ENCODE data around the gene INSRR. TPM values are rescaled to one million over a fixed set of nuclear protein-coding genes. Genes with fewer than 3 reads are reported as not detected.

Gene INSRR
- not detected for total RNA-seq

DNA sequence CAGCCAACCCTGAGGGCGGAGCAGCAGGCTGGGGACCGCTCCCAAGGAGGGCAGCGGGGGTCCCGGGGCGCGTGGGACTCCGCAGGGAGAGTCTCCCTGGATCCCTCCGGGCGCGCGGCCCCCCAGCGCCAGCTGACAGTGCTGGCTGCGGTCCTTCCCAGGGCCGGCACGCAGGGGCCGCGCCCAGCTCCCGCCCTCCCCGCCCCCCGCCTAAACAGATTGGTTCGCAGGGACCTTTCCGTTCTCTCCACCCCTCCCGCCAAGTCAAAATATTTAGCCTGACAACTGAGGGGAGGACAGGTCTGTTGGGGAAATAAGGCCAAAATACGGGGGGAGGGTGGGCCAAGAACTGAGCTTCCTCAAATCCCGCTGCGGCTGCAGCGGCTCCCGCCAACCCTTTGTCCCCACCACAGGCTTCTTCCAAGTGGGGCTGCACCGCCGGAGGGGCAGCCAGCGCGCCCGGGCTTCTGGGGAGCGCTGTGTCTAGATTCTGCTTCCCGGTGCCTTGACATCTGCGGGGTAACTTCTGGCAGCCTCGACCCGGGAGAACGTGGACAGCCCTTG lies at the start of gene INSRR:
Gene INSRR (minus strand): TSS at position 159 of the 564 bp plus-strand sequence. CDS start 496 bp downstream, outside the sequence.
- no peak for DNase-seq (ENCODE audit: low spot score)
- ATAC-seq, result no peak

DNA sequence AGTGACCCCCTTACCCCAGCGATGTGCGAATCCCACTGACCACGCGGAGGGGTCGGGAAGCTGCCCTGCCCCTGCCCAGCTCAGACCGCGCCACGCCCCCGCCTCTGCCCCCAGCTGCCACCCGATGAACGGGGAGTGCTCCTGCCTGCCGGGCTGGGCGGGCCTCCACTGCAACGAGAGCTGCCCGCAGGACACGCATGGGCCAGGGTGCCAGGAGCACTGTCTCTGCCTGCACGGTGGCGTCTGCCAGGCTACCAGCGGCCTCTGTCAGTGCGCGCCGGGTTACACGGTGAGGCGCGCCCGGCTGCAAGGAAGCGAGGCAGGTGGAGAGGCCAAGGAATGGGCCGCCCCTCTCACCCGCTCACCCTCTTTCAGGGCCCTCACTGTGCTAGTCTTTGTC lies 49.6 kb upstream of the INSRR start:
- ATAC-seq (peak; percentile 7), DNase-seq (ENCODE audit: low spot score) (no peak)

DNA sequence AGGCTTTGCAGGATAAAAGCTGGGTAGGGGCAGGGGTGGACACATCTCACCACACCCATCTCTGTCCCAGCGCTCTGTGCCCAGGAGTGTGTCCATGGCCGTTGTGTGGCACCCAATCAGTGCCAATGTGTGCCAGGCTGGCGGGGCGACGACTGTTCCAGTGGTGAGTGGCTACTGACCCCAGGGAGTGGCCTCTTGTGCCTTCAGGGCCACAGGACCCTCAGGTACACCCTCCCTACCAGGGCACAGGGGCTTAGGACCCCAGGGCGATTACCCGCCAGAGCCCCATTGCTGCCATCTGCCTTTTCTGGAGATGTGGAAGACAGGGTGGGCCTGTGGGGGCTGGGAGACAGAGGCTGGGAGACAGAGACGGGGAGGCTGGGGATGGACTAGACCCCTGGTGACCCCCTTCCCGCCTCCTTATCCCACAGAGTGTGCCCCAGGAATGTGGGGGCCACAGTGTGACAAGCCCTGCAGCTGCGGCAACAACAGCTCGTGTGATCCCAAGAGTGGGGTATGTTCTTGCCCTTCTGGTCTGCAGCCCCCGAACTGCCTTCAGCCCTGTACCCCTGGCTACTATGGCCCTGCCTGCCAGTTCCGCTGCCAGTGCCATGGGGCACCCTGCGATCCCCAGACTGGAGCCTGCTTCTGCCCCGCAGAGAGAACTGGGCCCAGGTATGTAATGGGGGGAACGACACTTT lies 47.4 kb upstream of the INSRR start:
- DNase-seq (ENCODE audit: low spot score) (no peak), ATAC-seq (no peak)

DNA sequence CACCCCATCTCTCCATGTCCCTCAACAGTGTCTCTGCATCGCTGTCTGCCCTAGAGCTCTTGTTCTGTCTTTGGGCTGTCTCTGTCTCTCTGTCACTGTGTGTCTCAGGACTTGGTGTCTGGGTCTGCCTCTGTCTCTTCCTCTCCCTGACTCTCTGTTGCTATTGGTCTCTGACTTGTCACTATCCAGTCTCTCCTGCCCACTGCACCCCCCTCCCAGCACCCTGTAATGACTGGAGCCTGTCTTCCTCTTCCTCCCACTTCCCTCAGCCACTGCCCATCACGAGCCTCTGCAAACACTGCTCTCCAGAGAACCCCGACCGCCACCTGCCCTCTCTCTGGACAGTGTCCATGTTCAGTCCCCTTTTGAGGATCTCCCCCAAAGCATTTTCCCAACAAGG lies 46.7 kb upstream of the INSRR start:
- DNase-seq (ENCODE audit: low spot score), result no peak

DNA sequence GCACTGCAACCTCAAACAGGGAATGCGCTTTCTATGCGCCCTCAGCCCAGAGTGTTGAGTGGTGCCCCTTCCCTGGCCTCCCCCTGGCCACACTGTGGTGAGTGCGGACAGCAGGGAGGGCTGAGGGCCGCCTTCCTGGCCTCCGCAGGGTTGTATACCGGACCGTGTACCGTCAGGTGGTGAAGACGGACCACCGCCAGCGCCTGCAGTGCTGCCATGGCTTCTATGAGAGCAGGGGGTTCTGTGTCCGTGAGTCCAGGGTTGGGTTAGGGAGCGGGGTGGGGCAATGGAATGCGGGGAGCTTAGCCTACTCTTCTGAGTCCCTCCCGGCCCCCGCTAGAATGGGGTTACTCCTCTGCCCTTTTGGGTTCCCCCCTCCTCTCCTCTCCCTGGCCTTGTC lies 46.3 kb upstream of the INSRR start:
- DNase-seq (ENCODE audit: low spot score) (no peak), ATAC-seq (no peak)

More for the DNA sequence above, 46.7 kb upstream of the INSRR start:
- ATAC-seq, result no peak

DNA sequence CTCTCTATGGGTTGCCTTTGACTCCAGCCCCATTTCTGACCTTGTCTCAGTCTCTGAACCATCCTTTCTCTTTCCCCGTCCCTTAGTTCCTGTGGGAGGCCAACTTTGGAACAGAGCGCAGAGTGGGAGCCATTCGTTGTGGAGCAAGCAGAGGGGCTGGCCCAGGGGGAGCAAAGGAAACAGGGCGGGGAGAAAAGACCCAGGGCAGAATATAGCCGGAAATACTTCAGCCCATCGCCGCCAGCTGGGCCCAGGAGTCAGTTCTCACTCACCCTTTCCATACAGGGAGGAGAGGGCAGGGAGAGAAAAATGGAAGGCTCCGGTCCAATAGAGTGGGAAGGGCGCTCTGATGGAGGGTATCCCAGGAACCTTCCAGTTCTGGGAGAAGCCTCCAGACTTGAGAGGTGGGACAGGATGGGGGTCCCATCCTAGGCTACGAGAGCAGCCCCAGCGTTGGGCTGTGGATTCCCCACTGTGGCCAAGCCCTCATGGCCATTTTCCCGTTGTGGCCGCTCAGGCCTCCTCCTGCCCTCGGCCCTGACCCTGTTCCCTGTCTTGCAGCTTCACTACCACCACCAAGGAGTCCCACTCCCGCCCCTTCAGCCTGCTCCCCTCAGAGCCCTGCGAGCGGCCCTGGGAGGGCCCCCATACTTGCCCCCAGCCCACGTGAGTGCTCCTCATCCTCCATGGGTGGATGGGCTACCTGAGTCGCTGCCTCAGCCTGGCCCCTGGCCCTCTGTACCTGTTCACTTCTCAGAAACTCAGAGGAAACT lies 45.5 kb upstream of the INSRR start:
- DNase-seq (ENCODE audit: low spot score) (no peak), ATAC-seq (no peak)

DNA sequence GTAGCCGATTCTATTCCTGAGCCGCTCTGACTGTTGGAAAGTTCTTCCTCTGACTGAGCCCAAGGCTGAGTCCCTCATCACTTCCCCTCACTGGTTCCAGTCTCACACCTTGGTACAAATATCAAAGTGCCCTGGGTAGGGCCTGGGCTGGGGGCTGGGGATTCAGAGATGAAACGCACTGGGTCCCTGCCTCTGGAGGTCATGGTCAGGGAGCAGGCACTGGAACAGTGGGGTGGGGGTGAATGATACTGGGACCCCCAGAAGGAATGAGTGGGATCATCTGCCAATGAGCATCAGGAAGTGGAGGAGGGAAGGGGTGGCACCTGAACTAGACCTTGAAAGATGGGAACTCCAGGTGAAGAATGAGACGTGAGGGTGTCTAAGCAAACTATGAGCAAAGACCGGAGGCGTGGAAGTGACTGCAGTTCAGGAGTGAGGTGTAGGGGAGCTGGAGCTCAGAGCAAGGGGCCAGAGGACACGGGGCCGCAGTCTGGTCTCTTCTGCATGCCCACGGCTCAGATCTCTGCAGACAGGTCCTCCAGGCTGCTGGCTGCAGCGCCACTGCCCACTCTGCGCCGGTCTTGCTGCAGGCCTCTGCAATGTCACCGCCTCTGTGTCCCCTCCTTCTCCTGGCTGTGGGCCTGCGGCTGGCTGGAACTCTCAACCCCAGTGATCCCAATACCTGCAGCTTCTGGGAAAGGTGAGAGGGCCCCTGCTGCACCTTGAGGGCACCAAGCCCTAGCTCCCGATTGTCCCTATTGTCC lies 44.6 kb upstream of the INSRR start:
- ATAC-seq (no peak), DNase-seq (ENCODE audit: low spot score) (no peak)

DNA sequence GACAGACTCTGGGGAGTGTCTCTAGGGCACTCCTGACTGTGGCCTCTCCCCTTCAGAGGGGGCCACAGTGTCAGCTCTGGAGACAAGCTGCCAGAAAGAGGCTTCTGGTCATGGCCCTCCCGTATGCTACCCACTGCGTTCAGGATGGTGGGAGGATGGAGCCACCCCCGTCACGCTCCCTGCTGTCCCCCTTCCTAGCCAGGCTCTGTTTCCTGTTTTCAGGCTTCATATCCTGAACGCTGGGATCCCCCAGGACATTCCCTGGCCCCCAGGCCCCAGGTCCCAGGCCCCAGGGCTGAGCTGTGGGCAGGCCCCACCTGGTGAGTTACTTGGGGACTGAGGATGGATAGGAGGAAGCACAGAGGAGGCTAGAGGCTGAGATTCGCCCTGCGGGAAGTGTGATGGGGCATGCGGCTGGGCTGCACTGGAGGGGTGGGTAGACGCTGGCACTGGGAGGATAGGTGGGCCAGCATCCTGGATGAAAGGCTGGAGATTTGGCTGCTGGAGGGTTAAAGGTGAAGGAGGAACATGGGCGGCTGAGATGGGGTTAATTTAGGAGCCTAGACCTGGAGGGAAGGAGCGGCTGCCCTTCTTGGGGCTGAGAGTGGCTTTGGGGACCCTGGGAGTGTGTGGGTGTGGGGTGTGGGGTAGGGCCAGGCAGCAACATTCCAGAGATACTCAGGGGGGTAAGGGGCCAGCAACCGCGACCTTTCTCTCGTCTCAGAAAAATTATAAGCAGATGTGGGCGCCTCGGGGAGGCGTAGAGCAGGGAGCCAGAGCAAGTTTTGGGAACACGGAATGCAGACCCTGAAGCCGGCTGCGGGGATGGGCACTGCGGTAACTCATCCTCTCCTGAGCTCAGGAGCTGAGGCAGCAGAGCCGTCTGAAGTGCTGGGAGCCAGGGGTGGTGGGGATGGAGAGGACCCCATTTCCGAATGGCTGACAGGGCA lies 43.3 kb upstream of the INSRR start:
- ATAC-seq (no peak), DNase-seq (ENCODE audit: low spot score) (no peak)

DNA sequence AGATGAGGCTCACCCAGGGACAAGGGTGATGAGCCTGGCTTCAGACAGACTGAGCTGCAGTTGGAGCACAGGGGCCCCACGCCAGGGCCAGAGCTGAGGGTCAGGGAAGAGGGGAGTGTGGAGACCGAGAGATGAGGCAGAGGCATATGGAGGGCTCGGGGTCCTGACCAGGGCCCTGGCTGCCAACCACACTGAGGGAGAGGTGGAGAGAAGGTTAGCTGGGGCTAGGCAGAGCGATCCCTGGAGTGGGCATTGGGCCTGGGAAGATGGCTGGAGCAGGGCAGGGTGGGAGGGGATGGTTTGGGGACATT lies 42.6 kb upstream of the INSRR start:
- DNase-seq (ENCODE audit: low spot score) (no peak), ATAC-seq (no peak)

DNA sequence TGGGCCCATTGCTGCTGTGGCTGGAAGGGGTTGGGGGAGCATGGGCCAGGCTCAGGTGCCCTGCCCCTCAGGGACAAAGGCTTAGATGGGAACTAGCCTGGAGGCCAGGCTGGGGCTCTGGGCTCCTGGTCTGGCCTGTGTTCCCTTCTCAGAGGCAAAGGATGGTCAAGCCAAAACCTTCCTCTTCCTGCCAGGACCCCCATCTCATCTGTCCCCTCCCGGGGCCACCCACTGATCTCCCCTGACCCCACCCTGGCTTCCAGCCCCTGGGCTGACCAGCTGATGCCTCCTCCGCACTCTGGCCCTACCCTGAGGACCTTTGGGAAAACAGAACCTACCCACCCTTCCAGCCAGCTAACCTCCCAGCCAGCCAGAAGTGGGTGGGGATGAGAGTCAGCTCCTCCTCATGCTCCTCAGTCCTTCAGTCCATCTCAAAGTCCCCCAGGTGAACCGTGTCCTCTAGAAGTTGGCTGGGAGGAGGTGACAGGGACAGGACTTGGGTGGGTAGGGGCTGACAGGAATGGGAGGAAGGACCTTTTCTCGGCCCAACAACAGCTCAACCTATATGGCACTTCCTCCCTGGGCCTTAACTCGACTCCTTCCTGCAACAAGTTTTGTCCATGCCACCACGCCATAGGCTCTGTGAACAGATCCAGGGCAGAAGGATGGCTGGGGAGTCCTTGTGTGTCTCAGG lies 42.1 kb upstream of the INSRR start:
- ATAC-seq (no peak), DNase-seq (ENCODE audit: low spot score) (no peak)

DNA sequence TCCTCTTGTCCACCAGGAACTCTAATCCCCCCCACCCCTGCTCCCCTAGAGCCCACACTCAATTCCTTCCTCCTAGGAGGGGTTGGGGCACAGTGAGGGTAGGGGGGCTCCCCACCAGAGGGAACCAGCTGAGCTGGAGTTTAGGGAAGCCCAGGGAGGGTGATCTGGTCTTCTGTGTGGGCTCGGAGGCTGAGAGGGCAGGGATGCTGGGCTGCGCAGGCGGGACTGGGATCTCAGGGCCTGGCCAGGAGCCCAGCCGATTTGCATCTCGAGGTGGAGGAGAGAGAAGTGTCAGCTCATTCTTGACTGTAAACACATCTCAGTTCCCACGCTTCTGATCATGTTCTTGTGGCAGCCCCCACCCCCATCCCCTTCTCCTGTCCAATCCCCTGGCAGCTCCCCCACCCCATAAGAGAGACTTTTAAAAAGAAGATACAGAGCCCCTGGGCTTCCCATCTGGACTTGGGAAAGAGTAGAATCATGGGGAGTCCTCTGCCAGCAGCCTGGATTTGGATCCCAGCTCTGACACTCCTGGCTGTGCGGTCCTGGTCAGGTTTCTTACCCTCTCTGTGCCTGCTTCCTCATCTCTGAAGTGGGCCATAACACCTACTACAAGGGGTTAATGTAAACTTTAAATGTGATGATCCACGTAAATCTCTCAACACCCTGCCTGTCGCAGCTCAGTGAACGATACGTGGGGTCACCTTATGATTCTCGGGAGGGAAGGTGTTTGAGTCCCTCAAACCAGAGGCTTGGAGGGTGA lies 41.2 kb upstream of the INSRR start:
- DNase-seq (ENCODE audit: low spot score) (no peak), ATAC-seq (no peak)

DNA sequence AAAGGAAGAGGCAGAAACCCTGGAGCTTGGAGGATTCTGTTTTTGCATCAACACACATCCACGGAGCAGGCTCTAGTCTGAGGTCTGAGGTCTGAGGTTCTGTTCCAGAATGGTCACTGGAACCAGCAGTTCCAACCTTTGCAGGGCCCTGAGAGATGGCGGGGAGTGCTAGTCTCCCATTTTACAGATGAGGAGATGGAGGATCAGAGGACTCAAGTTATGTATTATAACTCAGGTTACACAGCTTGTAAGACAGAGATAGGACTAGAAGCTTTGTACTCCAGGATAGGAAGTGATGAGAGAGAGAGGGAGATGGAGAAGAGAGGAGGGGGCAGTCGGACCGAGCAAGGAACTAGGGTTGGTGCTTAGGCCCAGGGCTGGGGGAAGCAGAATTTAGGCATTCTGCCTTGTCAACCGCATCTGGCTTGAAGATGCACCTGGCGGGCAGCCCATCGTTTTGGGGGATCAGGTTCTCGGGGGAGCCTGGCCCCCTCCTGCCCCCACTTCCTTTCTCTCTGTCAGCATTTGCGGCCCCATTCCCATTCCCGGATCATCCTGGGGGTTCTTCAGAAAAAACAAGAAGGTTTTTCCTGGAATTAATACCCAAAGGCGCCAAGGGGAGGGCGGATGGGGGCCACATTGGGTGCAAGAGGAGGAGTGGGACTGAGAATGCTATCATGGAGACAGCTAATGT lies 40.2 kb upstream of the INSRR start:
- DNase-seq (ENCODE audit: low spot score), result no peak
- ATAC-seq, result no peak

DNA sequence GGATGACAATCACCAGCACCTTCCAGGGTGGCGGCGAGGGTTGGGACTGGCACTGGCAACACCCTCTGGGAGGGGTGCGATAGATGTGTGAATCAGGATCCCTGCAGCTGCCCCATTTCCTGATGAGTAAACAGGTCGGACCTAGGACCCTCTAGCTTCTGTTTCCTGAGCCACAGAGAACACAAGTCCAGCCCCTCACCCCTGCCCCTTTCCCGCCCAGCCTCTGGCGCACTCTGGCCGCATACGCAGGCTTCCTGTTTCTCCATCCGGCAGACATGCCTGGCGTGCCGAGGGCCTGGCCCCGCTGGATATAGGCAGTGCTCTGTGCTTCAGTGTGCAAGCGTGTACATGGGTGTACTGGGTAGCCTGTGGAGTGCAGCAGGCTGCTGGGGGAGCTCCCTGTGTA lies 39.2 kb upstream of the INSRR start:
- ATAC-seq, result peak; percentile 54

DNA sequence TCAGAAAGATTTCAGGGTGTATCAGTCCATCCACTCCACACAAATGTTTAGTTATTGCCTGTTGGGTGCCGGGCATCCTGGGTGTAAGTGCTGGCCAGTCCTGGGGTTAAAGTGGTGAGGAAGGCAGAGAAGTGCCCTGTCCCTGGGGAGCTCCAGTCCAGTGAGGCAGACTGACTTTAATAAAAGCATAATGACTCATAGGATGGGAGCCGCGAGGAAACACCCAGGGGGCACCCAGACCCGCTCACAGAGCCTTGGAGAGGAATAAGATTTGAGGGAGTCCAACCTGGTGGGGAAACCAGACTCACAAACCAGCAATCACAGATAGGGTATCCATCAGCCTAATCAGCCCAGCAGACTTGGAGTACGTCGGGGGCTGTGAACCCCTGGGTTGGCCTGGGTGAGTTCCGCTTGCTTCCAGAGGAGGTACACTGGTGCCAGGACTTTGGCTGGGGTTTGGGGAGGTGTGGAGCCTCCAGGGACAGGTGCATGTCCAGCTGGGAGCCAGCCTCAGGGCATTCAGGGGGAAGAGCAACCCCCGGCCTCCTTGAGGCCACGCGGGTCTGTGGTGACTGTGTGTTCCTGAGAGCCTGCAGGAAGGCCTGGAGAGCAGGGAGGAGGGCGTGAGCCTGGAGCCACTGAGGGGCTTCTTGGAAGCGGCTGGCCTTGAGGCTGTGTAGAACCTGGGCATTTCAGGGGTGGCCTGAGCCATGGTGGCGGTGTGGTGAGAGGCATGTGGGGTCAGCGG lies 38.3 kb upstream of the INSRR start:
- no peak for DNase-seq (ENCODE audit: low spot score)
- ATAC-seq, result no peak

More for the DNA sequence above, 39.2 kb upstream of the INSRR start:
- DNase-seq (ENCODE audit: low spot score), result no peak

DNA sequence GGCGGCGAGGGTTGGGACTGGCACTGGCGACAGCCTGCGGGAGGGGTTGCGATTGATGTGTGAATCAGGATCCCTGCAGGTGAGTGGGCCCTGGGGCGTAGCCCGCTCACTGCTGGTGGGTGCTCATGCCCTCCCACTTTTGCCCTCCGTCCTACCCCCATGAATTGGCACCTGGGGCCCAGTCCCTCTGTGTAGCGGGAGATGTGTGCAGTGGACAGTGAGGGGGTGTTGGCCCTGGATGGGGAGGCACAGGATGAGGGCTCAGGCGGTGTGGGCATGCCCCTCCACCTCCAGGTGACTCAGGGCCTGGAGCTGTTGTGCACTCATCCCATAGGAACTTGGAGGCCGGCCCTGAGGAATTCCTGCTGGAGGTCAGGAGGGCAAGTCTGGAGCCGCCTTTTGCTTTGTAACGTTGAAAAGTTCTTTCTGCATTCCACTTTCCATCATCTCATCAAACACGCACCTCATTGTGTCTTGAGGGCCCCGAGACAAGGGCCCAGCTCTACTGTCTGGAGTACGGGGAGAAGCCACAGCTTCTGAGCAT lies 37.6 kb upstream of the INSRR start:
- no peak for ATAC-seq
- DNase-seq (ENCODE audit: low spot score), result no peak

DNA sequence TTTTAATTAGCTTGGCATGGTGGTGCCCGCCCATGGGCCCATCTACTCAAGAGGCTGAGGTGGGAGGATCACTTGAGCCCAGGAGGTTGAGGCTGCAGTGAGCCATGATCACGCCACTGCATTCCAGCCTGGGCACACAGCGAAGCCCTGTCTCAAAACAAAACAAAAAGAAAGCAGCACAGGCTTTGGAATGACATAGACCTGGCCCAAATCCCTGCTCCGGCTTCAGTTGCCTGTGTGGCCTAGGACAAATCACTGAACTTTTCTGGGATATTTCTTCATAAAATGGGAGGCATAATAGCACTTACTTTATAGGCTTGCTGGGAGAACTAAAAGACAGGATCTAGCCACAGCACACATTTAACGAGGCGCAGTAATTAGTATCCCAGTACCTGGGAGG lies 37.0 kb upstream of the INSRR start:
- no peak for ATAC-seq
- no peak for DNase-seq (ENCODE audit: low spot score)

DNA sequence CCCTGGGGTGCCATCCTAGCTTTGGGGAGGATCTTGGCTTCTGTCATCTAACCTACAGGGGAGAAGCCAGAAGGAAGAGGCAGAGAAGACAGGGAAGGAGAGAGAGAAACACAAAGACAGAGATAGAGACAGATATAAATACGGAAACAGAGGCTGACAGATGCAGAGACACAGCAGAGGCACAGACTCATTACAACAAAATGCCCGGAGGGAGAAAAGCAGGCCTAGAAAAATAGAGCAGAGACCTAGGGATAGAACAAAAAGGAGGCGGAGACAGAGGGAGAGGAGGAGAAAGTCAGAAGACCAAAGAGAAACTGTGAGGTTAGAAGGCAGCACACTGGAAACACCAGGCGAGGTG lies 36.5 kb upstream of the INSRR start:
- no peak for ATAC-seq
- no peak for DNase-seq (ENCODE audit: low spot score)
